SW 1271 (cell line): Measurements from ENCODE around the gene LIPC.

Experiments
- DNase-seq, 2 experiments: peaks; one replicate each; lab custom pipeline; 2025; lab: John Stamatoyannopoulos, UW

Gene LIPC

DNA sequence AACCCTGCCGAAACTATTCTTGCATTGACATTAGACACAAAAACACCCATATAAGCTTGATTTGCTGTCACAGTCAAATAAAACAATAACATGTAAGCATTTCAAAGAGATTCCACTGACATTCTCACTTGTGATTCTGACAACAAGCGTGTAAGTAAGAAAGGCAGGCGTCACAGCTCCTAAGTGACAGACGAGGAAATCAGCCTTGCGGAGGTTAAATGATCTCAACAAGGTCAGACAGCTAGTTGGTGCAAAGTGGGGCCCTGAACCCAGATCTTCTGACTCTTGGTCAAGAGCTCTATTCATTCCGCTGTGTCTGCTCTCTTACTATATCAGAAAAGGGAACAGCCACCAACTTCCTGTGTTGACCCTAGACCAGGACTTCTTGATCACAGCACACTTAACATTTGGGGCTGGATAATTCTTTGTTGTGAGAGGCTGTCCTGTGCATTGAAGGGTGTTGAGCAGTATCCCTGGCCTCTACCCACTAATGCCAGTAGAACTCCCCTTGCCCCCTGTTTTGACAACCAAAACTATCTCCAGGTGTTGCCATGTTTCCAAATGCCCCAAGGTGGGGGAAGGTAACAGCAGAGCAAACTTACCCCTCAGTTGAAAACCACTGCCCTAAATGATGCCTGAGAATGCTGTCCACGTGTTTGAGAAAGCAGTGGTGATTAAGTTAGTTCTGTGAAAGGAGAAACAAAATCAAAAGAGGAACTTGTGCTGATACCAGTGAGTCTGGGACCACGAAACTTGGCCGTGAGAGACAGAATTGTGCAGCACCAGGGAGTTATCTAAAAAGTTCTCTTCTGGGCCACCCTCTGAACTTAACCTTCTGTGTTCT is 86.1 kb downstream of the LIPC start:
- no peak for DNase-seq

DNA sequence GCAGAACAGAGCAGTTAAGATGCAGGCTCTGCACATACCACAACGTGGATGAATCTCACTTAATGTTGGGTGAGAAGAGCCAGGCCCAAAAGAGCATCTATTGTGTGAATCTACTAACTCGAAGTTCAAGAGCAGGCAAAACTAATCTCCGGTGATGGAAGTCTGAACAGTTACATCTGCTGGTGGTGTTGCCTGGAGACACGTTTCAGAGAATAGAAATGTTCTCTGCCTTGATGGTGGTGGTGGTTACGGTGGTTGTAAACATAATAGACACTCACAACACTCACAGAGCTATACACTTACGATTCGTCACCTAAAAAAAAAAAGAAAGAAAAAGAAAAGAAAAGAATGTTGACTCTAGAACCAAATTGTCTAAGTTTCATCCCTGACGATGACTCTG is 86.8 kb downstream of the LIPC start:
- DNase-seq: no peak

DNA sequence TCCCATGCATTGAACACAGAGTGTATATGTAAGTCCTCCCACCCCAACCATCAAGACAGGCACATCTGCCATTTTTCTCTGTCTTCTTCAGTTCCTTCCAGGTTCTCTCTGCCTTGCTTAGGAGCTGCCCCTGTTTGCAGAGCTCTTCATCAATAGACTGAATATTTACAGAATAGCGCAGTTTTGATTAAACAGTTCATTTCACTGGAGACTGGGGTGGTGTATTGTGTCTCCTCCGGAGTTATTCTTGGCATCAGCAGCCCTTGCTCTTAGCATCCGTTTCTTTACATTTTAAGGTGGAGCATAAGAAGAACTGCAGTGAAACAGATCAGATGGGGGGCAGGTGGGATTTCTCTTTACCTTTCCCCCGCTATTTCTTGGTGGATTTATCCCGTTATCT is 87.7 kb downstream of the LIPC start:
- no peak for DNase-seq

DNA sequence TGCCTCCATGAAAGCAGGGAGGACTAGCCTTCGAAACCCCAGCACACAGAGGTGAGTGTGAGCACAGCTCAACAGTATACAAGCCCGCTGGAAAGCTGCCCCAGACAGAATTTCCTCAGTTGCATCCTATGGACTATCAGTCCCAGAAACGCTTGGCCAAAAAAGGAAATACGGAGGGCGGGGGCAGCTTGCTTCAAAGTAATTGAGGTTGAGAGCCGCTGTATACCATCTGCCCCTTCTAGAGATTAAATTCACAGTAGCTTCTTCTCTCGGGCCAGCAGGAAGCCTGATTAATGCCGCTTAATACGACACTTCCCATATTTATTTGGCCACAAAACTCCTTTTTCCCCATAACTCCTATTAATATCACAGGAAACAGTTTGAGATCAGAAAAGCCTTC is 88.7 kb downstream of the LIPC start:
- DNase-seq: no peak

DNA sequence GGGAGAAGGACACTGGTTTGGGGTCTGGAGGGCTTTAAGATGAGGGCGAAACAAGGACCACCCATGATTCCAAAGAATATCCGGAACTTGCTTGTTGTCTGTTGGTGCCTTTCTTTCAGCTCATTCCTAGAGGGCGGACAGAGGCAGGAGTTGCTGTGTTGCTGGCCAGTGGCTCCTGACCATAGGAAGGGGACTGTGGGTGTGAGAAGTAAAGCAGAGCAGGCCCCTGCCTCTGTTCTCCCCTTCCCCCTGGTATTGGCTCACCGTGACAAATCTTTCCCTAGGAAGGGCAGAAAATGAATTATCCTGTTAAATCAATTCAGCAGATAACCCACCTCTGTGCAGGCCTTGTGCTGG is 89.1 kb downstream of the LIPC start:
- DNase-seq: no peak

DNA sequence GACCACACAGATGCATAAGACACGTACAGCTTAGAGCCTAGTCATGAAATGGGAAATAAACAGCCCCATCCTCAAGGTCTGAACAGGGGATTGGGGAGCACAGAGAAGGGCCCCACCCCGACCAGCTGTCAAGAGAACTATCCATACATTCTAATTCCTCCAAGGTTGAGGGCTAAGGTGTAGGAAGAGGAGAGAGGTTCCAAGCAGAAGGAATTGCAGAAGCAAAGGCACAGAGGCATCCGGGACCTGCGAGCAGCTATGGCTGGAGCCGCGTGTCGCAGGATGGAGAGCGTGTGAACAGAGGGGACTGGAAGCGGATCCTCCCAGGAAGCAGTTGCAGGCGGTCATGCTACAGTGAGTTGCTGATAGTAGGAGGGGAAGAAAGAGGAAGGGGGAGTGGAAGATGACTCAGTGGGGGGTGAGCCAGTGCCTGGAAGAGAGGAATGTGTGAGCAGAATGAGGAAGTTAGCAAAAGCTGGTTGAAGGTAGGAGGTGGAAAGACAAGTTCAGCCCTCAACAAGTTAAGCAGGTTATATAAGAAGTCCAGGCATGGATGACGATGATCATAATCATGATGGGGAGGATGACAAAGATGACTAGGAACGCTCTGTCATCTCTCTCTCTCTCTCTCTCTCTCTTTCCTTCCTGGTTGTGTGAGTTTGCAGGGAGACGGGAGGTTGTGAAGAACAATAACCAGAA is 89.7 kb downstream of the LIPC start:
- DNase-seq: no peak

DNA sequence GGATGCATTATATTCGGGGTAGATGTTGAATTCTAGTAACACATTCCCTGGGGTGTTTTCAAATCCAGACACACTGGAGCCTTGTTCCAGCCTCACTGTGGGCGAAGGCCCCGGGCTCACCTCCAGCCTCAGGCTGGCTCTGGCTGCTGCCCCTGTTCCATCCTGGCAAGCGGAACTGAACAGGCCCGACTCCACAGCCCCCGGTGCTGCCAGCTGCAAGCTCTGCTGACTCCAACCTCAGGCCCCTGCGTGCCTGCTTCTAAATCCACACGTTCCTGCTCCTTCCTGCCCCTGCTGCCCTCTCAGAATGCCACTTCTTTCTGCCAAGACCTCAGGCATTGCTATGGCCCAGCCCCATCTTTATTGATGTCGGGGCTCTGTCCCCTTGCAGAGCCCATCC is 90.6 kb downstream of the LIPC start:
- DNase-seq: no peak

DNA sequence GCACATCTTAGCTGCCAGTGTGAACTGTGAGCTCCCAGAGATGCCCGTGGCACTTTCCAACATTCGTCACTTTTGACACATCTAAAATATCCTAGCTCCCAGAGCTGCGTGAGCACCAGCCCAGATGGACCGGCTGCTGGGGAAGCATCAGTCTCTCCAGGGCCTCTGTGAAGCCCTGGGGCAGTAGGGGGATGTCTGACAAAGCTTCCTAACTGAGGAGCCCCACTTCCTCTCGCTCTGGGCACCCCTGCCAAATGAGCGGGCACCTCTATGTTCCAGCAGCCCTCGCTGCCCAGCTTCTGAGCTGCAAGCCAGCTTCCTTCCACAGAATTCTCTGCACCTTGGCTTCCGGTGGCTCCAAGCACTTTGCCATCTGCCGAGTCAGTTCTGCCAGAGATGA is 91.1 kb downstream of the LIPC start:
- no peak for DNase-seq

DNA sequence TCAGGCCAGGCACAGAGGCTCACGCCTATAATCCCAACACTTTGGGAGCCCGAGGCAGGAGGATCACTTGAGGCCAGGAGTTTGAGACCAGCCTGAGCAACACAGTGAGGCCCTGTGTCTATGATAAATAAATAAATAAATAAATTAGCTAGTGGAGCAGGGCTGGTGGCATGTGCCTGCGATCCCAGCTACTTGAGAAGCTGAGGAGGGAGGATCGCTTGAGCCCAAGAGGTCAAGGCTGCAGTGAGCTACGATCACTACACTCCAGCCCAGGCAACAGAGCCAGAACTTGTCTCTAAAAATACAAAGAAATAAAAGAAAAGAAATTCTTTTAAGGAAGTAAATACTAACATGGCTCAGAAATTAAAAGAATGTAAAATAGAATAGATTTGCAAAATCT is 91.8 kb downstream of the LIPC start:
- no peak for DNase-seq

DNA sequence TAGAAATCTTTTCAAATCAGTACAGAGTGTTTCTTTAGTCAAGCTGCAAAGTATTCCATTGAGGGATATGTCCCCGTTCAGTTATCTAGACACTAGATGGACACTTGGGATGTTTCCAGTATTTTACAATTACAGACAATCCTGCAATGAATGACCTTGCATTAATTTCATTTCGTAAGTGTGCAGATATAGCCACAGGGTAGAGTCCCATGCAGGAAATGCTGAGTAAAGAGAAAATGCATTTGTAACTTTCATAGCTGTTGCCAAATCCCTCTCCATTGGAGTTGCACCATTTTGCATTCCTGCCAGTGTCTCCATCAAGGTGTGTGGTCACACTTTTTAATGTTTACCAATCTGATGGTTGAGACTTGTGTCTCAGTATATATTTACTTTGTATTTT is 92.5 kb downstream of the LIPC start:
- no peak for DNase-seq

DNA sequence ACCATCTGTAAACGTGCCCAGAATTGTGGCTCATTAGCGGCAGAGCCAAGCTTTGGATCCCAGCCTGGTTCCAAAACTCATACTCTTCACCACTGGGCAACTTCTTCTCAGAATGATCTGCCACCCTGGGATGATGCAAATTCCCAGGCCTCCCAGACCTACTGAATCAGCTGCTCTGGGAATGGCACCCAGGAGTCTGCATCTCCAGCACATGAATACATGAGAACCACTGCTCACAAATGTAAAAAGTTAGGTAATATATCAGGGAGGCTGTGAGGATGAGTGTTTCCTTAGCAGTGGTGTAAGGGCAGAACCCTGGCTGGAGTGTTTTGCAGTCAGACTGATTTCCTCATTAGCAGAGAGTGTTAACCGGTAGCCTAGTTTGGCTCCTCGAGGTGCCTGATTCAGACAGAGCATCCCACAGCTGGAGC is 94.2 kb downstream of the LIPC start:
- DNase-seq: no peak

DNA sequence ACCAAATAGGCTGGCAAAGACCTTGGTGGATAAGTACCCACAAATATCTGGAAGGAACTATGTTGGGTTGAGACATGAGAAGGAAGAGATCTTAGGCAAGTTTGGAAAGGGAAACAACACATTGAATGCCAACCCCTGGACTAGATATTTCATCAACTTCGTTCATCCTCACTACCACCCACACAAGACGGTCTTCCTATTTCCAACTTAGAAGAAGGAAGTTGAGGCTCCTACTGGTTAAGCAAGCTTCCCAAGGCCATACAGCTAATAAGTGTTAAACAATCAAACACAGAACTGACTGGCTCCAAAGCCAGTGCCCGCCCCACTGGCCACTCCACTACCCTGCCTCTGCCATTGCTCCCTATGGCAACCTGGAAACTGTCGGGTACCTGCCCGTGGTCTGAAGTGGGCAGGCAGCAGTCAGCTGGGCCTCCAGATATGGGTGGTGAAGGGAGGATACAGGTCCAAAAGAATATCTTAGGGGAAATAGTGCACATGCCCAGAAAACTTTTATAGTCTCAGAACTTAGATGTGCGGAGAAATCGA is 94.9 kb downstream of the LIPC start:
- no peak for DNase-seq

DNA sequence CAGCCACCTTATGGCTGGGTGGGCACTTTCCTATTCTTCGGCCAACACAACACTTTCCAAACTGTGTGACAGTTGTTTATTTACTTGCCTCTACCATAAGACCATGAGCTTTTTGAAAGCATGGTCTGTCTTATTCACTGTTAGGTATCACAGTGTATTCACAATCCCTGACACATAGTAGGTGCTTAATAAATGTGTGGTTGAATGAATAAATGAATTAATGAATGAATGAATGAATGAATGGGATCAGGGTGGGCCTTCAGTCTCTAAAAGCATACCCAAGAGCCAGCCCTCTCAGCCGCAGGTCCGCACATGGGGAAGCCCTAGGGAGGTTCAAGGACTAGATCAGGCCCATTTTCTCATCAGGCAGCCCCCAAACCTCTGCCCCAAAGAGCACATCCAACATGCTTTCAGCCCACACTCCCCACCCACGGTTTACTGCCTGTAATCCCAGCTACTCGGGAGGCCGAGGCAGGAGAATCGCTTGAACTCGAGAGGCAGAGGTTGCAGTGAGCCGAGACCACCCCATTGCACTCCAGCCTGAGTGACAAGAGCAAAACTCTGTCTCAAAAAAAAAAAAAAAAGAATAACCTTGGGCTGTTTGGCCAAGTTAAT is 95.9 kb downstream of the LIPC start:
- no peak for DNase-seq

DNA sequence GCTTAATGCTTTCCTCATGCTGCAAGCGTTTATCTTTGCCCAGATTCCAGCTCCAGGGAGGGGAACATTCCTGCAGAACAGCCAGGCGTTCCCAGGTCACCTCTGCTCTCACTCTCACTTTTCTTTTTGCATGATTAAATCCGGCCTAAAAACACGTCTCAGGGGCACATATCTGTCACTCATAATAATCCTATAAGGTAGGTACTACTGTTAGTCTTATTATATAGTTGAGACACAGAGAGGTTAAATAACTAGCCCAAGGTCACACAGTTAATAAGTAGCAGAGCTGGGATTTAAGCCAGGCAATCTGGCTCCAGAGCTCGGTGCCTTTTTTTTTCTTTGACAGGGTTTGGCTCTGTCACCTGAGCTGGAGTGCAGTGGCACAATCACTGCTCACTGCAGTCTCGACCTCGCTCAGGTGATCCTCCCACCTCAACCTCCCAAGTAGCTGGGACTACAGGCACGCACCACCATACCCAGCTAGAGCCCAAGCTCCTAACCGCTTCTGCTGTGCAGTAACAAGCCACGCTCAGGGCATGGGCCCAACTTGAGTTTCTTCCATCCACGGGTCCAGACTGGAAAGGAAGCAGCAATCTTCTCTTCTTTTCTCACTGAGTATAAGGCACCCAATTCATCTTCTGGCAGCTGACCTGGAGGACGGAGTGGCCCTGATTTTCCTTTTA is 96.5 kb downstream of the LIPC start:
- no peak for DNase-seq

DNA sequence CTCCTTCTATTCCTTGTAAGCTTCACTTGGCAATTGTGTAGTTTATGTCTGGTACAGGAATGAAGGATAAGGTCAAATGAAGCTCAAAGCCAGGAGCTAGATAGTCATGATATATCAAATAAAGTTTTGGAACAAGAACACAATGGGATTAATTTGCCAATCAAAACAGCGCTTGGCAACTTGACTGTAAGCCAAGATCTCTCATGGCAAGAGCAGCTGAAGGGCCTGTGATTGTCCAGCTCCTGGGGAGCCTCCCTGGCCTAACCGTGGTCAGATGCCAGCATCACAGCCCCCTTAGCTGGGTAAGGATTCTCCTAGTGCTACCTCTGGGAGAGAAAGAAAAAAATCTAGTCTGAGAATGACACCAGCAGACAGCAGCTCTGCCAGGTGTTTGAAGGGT is 97.2 kb downstream of the LIPC start:
- no peak for DNase-seq

DNA sequence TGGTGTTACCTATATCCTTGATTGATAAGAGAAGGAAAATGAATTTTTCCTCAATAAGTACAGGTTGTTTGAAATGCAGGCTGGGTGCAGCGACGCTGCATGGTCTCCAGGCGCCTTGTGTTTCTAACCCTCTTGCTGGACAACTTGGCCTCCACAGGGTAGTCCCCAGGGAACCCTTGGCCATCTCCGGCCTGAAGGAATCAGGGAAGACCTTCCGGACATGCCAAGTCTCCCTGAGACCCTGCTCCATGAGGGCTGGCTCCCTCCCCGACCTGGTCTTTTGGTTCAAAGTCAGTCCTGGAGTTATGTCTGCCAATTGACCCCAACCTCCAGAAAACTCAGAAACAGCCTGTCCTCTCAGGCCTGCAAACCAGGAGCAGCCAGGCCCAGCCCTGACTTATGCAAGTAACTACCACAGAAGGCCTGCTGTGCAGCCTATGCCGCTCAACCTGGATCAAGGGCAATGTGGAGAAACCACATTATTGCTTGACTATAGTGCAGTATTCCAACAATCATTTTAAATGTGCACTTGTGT is 98.3 kb downstream of the LIPC start:
- no peak for DNase-seq

DNA sequence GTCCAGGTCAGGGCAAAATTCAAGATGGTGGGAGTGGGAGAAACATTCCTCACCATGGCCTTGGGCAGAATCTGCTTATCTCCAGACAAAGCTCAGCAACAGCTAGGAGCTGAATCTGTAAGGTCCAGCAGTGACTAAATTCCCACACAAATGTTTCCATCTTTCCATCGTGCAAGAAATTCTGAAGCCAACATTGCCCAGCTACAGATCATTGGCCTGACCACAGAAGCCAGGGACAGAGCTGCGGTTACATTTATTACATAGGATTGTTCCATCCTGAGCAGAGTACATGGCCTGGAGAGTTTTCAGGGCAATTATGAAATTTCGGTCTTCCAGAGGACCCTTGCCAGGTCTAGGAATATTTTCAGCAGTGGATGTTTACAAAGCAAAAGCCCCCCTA is 100.3 kb downstream of the LIPC start:
- DNase-seq: no peak

DNA sequence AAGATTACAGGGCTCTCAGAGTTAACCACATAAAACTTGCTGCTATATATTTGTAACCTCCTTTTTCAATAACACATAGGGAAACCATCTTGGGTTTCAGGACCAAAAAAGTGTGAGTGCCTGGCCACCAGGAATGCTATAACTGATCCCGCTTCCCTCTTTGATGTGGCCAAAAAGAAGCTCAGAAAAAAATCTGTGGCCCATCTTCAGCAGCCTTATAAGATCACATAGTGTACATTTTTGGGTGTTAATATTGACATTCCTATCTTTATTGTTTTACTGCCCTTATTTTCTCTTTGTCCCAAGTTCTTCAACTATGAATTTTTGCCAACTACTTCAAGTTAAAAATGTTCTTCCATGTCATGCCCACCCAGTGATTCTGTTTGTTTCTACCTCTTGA is 102.8 kb downstream of the LIPC start:
- no peak for DNase-seq

DNA sequence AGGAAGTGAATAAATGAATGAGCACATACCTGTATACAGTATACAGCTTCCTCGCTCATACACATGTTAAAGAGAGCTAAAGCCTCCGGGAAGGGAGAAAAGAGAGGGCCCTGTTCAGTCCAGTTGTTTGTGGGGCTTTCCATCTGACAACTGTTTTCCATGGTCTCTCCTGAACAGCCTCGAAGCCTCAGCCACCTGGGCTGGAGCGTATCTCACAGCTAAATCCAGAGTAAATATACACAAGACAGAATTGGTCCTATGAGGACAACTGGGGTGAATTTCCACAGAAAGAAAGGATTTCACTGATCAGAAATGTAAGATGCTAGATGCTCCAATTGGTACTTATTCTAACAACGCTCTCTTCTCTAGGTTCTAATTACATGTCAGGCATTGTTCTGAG is 103.5 kb downstream of the LIPC start:
- no peak for DNase-seq

DNA sequence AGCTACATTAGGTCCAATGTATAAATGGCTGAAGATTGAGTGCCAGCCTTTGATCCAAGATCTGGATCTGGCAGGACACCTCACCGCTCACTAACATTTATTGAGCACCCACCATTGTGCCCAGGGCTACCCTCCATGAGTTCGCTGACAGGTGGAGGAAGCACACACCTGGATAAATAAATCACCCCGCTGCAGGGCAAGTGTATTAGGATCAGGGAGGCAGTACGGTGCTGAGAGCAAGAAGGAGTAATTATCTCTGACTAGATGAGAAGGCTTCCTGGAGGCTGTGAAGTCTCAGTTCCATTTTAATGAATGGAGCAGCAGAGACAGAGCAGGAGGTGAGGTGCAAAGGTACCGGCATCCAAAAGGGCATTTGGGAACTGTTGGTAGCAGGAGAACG is 104.1 kb downstream of the LIPC start:
- no peak for DNase-seq

DNA sequence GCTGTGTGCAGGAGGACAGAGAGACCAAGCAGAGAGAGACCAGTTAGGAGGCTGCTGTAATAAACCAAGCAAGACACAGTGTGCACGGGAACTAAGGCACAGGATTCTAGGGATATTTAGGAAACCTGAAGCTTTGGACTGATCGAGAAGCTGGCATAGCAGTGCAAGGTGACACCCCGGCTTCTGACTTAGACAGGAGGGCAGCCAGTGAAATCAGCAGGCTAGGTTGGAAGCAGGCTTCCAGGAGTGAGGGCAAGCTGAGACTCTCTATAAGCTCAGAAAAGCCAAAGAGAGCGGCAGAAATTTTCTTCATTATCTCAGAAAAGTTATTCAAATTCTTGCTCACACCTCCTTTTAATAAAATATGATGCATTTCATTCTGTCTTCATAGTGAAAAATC is 104.6 kb downstream of the LIPC start:
- DNase-seq: no peak

DNA sequence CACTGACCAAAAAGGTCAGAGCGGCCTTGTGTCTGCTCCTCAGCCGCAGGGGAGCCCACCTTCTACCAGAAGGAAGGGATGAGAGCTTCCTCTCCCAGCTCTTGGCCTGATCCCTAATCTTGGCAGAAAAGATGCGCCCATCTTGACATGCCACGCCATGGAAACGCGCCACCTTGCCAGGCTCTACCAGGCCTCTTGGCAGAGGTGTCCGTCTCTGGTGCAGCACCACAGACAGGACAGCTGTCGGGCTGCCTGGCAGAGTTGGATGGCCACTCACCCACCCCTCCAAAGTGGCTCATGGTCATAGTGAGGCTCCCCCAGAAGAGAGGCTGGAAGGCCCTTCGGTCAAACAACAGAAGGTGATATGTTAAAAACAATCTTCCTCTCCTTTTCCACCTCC is 105.2 kb downstream of the LIPC start:
- DNase-seq: no peak
